DMS53 (cell line): Measurements from ENCODE around the gene CSHL1.

Source experiments
- DNase-seq: peaks from one replicate; lab custom pipeline; 2025; lab: John Stamatoyannopoulos, UW

CSHL1 gene

GRCh38 chr17:63911041-63911635 is at the start of gene CSHL1:
Gene CSHL1, minus strand, starts transcription at chr17:63911258. Its CDS starts 62 bp downstream, at chr17:63911196.
- no peak for DNase-seq

GRCh38 chr17:63960430-63960829 is 49.4 kb upstream of the CSHL1 start:
- no peak for DNase-seq

DNA sequence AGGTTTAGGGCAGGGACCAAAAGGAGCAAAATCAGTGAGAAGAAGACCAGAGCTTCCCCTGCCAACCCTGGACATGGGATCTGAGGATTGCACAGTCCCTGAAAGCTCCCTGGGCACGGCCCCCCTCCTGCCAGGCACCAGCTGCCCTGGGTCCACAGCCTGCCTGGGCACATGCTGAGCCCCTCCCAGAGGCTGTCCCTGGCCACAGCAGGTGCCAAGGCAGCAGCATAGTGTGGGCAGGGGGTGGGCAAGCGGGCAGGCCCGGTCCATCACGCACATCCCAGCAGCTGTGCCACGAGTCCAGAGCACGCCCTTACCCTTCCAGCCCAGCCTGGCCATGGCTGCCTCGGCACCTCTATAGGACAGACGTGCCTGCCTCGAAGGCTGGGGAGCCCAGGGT is 48.9 kb upstream of the CSHL1 start:
- no peak for DNase-seq

- DNase-seq, result no peak
Measured at GRCh38 chr17:63956296-63956920, 45.4 kb upstream of the CSHL1 start.

- DNase-seq, result no peak
Measured at GRCh38 chr17:63955791-63956190, 44.7 kb upstream of the CSHL1 start.

DNA sequence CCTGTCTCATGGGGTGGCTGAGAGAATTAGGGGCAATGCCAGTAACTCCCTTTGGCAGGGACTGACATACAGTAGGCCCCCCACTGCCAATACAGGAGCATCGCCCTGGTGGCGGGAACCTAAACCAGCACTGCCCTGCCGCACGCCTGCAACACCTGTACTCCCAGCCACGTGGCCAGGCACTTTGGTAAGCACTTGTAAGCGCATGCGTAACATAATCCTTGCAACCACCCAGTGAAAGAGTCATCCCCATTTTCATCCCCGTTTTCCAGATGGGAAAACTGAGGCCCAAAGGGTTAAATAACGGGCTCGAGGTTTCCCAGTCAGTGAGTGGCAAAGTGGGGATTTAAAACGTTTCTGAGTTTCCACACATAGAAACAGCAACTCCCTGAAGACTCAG is 44.2 kb upstream of the CSHL1 start:
- peak; percentile 17 for DNase-seq

- DNase-seq, result peak; percentile 59
Measured at GRCh38 chr17:63954402-63955063, 43.5 kb upstream of the CSHL1 start.

DNA sequence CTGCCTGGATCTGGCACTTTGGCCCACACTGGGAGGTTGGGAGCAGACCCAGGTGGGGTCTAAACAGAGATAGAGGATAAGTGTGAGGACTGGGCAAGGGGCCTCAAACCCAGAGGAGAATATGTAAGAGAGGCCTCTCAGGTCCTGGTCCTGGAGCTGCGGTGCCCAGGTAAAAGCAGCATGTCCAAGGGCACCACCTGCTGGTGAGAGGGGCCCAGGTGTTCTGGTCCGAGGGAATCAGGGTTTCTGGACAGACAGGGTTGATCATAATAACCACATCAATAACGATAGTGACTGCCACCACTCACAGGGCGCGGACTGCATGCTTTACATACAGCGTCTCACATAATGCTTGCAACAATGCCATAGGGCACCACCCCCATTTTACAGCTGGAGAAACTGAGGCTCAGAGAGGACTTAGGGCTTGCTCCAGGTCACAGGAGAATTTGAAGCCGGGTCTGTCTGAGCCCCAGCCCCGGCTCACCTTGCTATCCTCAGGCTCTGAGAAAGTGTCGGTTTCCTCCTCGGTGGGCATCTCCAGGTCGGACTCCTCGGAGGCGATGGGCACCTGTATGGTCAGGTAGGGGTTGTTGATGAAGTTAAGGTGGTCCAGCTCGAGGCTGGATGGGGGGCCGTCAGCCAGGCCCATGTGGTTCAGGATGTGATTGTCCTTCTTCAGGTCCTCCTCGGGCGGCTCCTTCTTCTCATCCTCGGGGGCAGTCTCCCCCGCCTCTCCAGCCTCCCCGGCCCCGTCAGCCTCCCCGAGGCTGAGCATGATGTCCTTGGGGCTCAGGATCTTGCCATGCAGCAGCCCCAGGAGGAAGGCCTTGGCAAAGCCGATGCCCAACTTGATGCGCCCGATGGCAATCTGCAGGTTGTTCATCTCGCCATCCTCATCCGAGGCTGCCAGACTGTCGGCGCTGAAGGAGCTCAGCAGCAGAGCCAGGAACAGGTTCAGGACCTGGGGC is 40.2 kb upstream of the CSHL1 start:
- DNase-seq, result peak; percentile 76

DNA sequence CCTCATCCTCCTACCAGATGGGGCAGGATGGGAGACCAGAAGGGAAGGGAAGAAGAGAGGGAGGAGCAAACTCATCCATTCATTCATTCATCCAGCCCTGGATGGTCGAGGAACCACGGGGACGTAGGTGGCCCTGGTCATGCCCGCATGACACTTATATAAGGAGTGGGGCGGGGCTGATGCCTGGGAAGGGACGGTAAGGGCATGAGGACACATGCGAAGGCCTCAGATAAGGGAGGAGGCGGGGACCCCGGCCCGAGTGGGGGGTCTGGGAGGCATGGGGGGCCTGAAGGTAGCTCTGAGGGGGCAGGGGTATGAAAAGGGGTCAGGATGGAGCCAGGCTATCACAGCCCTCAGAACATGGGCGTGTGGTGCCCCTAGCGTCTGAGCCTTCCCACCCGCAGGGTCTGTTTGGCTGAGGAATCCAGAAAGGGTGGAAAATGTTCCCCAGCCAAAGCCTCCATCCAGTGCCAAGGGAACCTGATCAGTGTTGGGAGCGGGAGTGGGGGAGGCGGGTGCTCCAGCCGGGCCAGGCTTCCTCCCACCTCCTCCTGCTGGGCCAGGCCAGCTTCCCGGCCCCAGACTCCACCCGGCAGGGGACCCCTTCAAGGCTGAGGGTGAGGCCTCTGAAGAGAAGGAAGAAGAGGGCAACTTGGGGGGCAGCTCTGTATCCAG is 38.7 kb upstream of the CSHL1 start:
- DNase-seq, result no peak

- DNase-seq, result no peak
Measured at GRCh38 chr17:63948521-63948920, 37.5 kb upstream of the CSHL1 start.

GRCh38 chr17:63947711-63948330 is 36.8 kb upstream of the CSHL1 start:
- DNase-seq, result no peak

DNA sequence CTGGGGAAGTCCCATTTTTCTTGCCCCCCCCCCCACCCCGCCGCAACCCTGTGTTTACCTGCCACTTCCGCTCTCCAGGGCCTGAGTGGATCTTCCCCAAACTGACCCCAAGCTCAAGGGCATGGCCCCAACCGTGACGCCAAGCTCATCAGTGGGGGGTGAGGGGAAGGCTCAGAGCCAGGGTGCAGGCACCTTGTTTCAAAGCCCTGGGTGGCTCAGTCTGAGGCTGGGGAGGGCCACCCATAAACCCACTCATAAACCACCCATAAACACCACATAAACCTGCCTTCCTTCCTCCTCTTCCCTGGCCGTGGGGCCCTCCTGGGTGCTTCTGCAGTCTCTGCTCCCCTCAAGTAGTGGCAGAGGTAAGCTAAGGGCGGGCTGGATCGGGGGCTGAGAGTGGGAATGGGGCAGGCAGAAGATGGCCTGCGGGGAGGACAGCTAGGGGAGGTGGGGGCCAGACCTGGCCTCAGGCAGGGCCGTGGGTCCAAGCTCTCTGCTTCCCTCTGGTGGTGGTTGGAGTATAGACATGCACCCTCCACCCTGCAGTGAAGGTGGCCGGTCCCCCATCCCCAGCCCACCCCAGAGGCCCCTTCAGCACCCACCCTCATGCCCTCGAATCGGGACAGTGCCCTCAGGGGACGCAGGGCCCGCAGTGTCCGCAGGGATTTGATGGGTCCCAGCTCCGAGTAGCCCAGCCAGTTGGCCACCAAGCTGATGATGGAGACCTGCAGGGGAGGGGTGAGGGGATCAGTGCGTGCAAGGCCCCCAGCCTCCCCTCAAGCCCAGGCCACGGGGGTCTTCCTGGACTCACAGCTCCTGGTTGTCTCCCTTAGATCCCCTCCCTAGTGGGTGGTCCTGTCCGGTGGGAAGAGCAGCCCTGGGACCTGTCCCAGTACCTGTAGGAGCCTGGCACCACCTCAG is 35.6 kb upstream of the CSHL1 start:
- peak; percentile 72 for DNase-seq

GRCh38 chr17:63945784-63946439 is 34.9 kb upstream of the CSHL1 start:
- DNase-seq, result no peak

GRCh38 chr17:63944736-63945499 is 33.9 kb upstream of the CSHL1 start:
- DNase-seq, result no peak

- no peak for DNase-seq
Measured at GRCh38 chr17:63943745-63944144, 32.7 kb upstream of the CSHL1 start.

- DNase-seq, result no peak
Measured at GRCh38 chr17:63942309-63942985, 31.4 kb upstream of the CSHL1 start.

DNA sequence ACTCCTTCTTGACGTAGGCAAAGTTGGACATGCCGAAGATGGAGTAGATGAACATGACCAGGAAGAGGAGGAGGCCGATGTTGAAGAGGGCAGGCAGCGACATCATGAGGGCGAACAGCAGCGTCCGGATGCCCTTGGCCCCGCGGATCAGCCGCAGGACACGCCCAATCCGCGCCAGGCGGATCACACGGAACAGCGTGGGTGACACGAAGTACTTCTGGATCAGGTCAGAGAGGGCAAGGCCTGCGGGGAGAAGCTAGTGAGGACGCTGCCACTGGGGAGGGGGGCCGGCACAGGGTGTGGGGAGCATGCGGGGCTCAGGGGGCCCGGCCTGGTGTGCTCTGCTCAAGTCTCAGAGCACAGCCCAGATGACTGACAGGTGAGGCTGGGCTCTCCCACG is 30.7 kb upstream of the CSHL1 start:
- DNase-seq, result no peak

DNA sequence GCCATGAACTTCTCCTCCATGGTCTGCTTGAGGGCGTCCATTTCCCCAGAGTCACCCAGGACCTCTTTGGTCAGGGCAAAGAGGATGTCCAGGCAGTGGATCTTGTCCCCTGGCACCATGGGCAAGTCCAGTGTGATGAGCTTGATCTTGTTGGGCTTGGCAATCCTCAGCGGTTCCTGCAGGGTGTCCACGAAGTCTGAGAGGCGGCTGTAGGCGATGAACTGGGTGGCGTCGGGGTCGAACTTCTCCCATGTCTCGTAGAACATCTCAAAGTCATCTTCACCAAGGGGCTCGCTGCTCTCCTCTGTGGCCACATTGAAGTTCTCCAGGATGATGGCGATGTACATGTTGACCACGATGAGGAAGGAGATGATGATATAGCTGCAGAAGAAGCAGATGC is 30.1 kb upstream of the CSHL1 start:
- no peak for DNase-seq
